ENCODE data around the gene TCF4.

Gene TCF4

GRCh38 chr18:55508651-55509050 is 79.3 kb downstream of the TCF4 start:
- H3K9me3 ChIP-seq (ENCODE audit: control insufficient read depth, insufficient read depth, low read depth, low read length): no peaks in the 10 kb centered on the region
- no peak overlapping the region for H3K4me3 ChIP-seq (ENCODE audit: low read depth, low read length)
- CTCF ChIA-PET: no interaction called here
- no peak overlapping the region for H3K27ac ChIP-seq (ENCODE audit: extremely low read depth, low read depth, low read length)
- TF ChIP-seq, protein P1, sequence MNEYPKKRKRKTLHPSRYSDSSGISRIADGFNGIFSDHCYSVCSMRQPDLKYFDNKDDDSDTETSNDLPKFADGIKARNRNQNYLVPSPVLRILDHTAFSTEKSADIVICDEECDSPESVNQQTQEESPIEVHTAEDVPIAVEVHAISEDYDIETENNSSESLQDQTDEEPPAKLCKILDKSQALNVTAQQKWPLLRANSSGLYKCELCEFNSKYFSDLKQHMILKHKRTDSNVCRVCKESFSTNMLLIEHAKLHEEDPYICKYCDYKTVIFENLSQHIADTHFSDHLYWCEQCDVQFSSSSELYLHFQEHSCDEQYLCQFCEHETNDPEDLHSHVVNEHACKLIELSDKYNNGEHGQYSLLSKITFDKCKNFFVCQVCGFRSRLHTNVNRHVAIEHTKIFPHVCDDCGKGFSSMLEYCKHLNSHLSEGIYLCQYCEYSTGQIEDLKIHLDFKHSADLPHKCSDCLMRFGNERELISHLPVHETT (tag by site-specific recombination; IDR thresholded peaks at IDR 0.05): no peak
- TF ChIP-seq ZSCAN18 (tag by site-specific recombination; IDR thresholded peaks at IDR 0.05): no peak
- no peaks in the 10 kb centered on the region for H3K36me3 ChIP-seq (ENCODE audit: control insufficient read depth in 2 of 2, insufficient read depth in 1 of 2, low read length in 2 of 2)
- H3K4me1 ChIP-seq (ENCODE audit: control insufficient read depth, insufficient read depth, low read length): peaks cover 34% of the 10 kb centered on the region
- POLR2A ChIA-PET: no interaction called here

- H3K4me1 ChIP-seq (ENCODE audit: control insufficient read depth, insufficient read depth, low read length): peaks cover 36% of the 10 kb centered on the region
- TF ChIP-seq OSR2 (tag by site-specific recombination; IDR thresholded peaks at IDR 0.05): peak; percentile 70
- no peak for TF ChIP-seq ZNF555 (tag by site-specific recombination; conservative IDR thresholded peaks at IDR 0.05)
- no peak for TF ChIP-seq ZEB2 (tag by site-specific recombination; IDR thresholded peaks at IDR 0.05)
- TF ChIP-seq, protein P2, sequence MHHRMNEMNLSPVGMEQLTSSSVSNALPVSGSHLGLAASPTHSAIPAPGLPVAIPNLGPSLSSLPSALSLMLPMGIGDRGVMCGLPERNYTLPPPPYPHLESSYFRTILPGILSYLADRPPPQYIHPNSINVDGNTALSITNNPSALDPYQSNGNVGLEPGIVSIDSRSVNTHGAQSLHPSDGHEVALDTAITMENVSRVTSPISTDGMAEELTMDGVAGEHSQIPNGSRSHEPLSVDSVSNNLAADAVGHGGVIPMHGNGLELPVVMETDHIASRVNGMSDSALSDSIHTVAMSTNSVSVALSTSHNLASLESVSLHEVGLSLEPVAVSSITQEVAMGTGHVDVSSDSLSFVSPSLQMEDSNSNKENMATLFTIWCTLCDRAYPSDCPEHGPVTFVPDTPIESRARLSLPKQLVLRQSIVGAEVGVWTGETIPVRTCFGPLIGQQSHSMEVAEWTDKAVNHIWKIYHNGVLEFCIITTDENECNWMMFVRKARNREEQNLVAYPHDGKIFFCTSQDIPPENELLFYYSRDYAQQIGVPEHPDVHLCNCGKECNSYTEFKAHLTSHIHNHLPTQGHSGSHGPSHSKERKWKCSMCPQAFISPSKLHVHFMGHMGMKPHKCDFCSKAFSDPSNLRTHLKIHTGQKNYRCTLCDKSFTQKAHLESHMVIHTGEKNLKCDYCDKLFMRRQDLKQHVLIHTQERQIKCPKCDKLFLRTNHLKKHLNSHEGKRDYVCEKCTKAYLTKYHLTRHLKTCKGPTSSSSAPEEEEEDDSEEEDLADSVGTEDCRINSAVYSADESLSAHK (tag by site-specific recombination; IDR thresholded peaks at IDR 0.05): 0 out of 2 replicates have a peak, but pooled peaks have one; percentile 12
- no peak for TF ChIP-seq ZNF645 (tag by site-specific recombination; IDR thresholded peaks at IDR 0.05)
- no peak for TF ChIP-seq KLF9 (tag by site-specific recombination; IDR thresholded peaks at IDR 0.05; ENCODE audit: low read depth)
- TF ChIP-seq BCL11B (tag by site-specific recombination; IDR thresholded peaks at IDR 0.05; ENCODE audit: low read depth): no peak
- TF ChIP-seq, protein P3, sequence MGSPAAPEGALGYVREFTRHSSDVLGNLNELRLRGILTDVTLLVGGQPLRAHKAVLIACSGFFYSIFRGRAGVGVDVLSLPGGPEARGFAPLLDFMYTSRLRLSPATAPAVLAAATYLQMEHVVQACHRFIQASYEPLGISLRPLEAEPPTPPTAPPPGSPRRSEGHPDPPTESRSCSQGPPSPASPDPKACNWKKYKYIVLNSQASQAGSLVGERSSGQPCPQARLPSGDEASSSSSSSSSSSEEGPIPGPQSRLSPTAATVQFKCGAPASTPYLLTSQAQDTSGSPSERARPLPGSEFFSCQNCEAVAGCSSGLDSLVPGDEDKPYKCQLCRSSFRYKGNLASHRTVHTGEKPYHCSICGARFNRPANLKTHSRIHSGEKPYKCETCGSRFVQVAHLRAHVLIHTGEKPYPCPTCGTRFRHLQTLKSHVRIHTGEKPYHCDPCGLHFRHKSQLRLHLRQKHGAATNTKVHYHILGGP (tag by site-specific recombination; IDR thresholded peaks at IDR 0.05): no peak
- TF ChIP-seq ZNF138 (tag by site-specific recombination; IDR thresholded peaks at IDR 0.05; ENCODE audit: borderline replicate concordance): no peak
- no peak for TF ChIP-seq ZNF624 (tag by site-specific recombination; IDR thresholded peaks at IDR 0.05)
- no peak for TF ChIP-seq KLF16 (tag by site-specific recombination; IDR thresholded peaks at IDR 0.05)
- TF ChIP-seq KLF8 (tag by site-specific recombination; IDR thresholded peaks at IDR 0.05): no peak
- TF ChIP-seq TCF7L2 (IDR thresholded peaks at IDR 0.05; ENCODE audit: borderline replicate concordance, low read depth, low read length): no peak
- H3K36me3 ChIP-seq (ENCODE audit: control insufficient read depth in 2 of 2, insufficient read depth in 1 of 2, low read length in 2 of 2): no peaks in the 10 kb centered on the region
- ChIA-PET CTCF (no interaction called here), POLR2A (no interaction called here)
- H3K9me3 ChIP-seq (ENCODE audit: control insufficient read depth, insufficient read depth, low read depth, low read length): no peaks in the 10 kb centered on the region
- no peak overlapping the region for H3K4me3 ChIP-seq (ENCODE audit: low read depth, low read length)
- H3K27ac ChIP-seq (ENCODE audit: extremely low read depth, low read depth, low read length): no peak overlapping the region
These were observed 81.9 kb downstream of the TCF4 start for GRCh38 chr18:55506074-55506473.
